Endodermal cell (in vitro differentiated cells): ENCODE measurements around the gene LYZL2. TPM values are rescaled to one million over a fixed set of nuclear protein-coding genes. Genes with fewer than 3 reads are reported as not detected.

Experiments
- DNase-seq: peaks from one replicate; pipeline ENCODE4 v3.0.0-alpha.2; 2017
- H3K27ac ChIP-seq: 2 replicates; pipeline ENCODE4 v1.5.1; 2013; ENCODE audit warnings: mild to moderate bottlenecking, low read depth, low read length, moderate library complexity
- H3K27me3 ChIP-seq: 2 replicates; pipeline ENCODE4 v1.6.1; 2013; ENCODE audit warnings: mild to moderate bottlenecking, low read length, moderate library complexity; ENCODE audit not compliant: insufficient read depth, control insufficient read depth, poor library complexity, severe bottlenecking
- H3K36me3 ChIP-seq: 2 replicates; pipeline ENCODE4 v1.7.0; 2013; ENCODE audit warnings: mild to moderate bottlenecking, low read length, moderate library complexity; ENCODE audit not compliant: control insufficient read depth, insufficient read depth
- H3K4me1 ChIP-seq: one replicate; pipeline ENCODE4 v1.7.0; 2013; ENCODE audit warnings: low read length; ENCODE audit not compliant: control insufficient read depth, insufficient read depth
- H3K4me3 ChIP-seq: 2 replicates; pipeline ENCODE4 v1.5.1; 2013; ENCODE audit warnings: mild to moderate bottlenecking, low read length, moderate library complexity
- H3K9ac ChIP-seq: 2 replicates; pipeline ENCODE4 v1.6.1; 2013; ENCODE audit warnings: mild to moderate bottlenecking, low read length, moderate library complexity; ENCODE audit not compliant: poor library complexity, severe bottlenecking; ENCODE audit errors: extremely low read depth
- H3K9me3 ChIP-seq: 2 replicates; pipeline ENCODE4 v1.6.1; 2013; ENCODE audit warnings: mild to moderate bottlenecking, low read length, moderate library complexity; ENCODE audit not compliant: control insufficient read depth
- H3K27ac Mint-ChIP-seq: 2 replicates; pipeline ENCODE4 v1.8.0; 2020; ENCODE audit warnings: mixed read lengths
- H3K27me3 Mint-ChIP-seq: 2 replicates; pipeline ENCODE4 v1.8.0; 2021; ENCODE audit warnings: mild to moderate bottlenecking, mixed read lengths; ENCODE audit not compliant: insufficient read depth
- H3K36me3 Mint-ChIP-seq: 2 replicates; pipeline ENCODE4 v1.8.0; 2020; ENCODE audit warnings: low read depth, mixed read lengths
- H3K4me1 Mint-ChIP-seq: 2 replicates; pipeline ENCODE4 v1.8.0; 2020; ENCODE audit warnings: mixed read lengths
- H3K4me3 Mint-ChIP-seq: 2 replicates; pipeline ENCODE4 v1.8.0; 2020; ENCODE audit warnings: mild to moderate bottlenecking, moderate library complexity, mixed read lengths
- H3K9me3 Mint-ChIP-seq: 2 replicates; pipeline ENCODE4 v1.8.0; 2020; ENCODE audit warnings: mild to moderate bottlenecking, mixed read lengths
- CTCF ChIP-seq: fragments of 200-600 bp; sonication (generic); conservative IDR thresholded peaks from 2 replicates; pipeline ENCODE4 v1.5.0; 2021; ENCODE audit warnings: antibody characterized with exemption, mild to moderate bottlenecking
- whole genome bisulfite sequencing, 2 experiments: methylation state at CpG; one replicate each; pipeline versions ENCODE4 v1.1.5 to v1.1.7; 2013; ENCODE audit warnings: missing lambda C conversion rate in 2 of 2, mixed read lengths in 1 of 2; ENCODE audit not compliant: insufficient coverage in 1 of 2, insufficient read length in 1 of 2; 5-methylcytosine and 5-hydroxymethylcytosine counted together
- total RNA-seq, 2 donors: library from RNA; stranded (reverse); fragmentation: NEBNext Ultra II Directional in 1 of 2; extraction: Animal tissue kit (Norgen Biotek cat#: 25700) in 1 of 2; gene quantifications; 2 replicates in 1 of 2; 3 replicates in 1 of 2; pipeline ENCODE4 v1.2.1, GENCODE V29; 2021

LYZL2 gene
- total RNA-seq, 2 donors from 2014 or later = not detected

DNA sequence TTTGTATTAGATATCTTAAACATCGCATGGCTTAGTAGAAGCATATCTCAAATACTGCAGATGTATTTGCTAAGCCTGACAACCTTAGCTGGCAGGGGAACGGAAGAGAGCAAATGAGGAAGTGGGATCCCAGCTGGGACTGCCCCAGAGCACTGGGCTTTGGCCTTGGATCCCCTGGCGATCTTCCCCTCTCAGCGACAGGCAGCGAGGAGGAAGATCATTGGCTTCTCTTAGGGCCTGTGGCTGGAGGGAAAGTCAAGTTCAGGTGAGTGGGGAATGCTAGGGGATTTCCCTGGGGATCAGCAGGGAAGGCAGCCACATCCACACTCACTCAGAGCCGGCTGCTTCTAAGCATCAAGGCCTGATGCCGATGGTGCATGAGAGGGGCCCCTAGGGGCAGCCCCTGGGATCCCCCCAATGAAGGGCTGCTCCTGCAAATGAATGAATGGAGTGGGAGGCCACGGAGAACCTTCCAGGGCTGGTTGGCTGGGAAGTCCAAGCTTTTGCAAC is 42.0 kb downstream of the LYZL2 start:
- Mint-ChIP-seq H3K36me3 (no peaks in the 10 kb centered on the region), H3K4me3 (no peak overlapping the region), H3K27ac (no peak overlapping the region), H3K9me3 (no peaks in the 10 kb centered on the region), H3K4me1 (peaks cover 10% of the 10 kb centered on the region), H3K27me3 (peaks cover 4% of the 10 kb centered on the region)
- Histone ChIP-seq H3K27me3 (no peaks in the 10 kb centered on the region), H3K27ac (no peak overlapping the region), H3K36me3 (no peaks in the 10 kb centered on the region), H3K9ac (no peak overlapping the region), H3K9me3 (no peaks in the 10 kb centered on the region), H3K4me3 (no peak overlapping the region), H3K4me1 (no peaks in the 10 kb centered on the region)
- peak; percentile 62 for TF ChIP-seq CTCF
- peak; percentile 72 for DNase-seq
- WGBS, 2 experiments = 54 to 63% methylated on average over 2 to 8 of the region's 8 CpGs

DNA sequence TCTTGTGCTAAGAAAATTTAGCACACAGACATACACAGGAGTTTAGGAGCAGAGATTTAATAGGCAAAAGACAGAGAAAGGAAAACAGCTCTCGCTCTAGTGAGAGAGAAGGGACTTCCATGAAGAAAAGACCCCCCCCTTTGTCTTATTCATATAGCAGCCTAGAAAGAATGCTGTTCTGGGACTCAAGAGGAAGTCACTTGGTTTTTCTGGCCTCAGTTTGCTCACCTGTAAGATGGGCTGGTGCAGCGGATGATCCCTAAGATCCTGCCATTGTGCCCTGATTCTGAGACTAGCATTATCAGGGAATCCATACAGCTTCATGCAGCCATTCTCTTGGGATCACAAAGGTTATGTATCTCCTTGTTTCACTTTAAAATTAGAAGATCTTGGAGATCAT is 42.7 kb downstream of the LYZL2 start:
- Histone ChIP-seq H3K4me1 (no peaks in the 10 kb centered on the region), H3K4me3 (no peak overlapping the region), H3K9me3 (no peaks in the 10 kb centered on the region), H3K36me3 (no peaks in the 10 kb centered on the region), H3K9ac (no peak overlapping the region), H3K27me3 (no peaks in the 10 kb centered on the region), H3K27ac (no peak overlapping the region)
- no peak overlapping the region for H3K4me3 Mint-ChIP-seq
- no peak for DNase-seq
- H3K9me3 Mint-ChIP-seq = no peaks in the 10 kb centered on the region
- H3K4me1 Mint-ChIP-seq = peaks cover 10% of the 10 kb centered on the region
- peaks cover 1% of the 10 kb centered on the region for H3K27me3 Mint-ChIP-seq
- H3K27ac Mint-ChIP-seq = no peak overlapping the region
- WGBS, 2 experiments = 91 to 100% methylated on average over 1 to 2 of the region's 2 CpGs
- no peak for TF ChIP-seq CTCF
- no peaks in the 10 kb centered on the region for H3K36me3 Mint-ChIP-seq

- Histone ChIP-seq H3K36me3 (no peaks in the 10 kb centered on the region), H3K4me3 (no peak overlapping the region), H3K27me3 (no peaks in the 10 kb centered on the region), H3K4me1 (peaks cover 8% of the 10 kb centered on the region), H3K9ac (no peak overlapping the region), H3K27ac (no peak overlapping the region), H3K9me3 (no peaks in the 10 kb centered on the region)
- Mint-ChIP-seq H3K36me3 (no peaks in the 10 kb centered on the region), H3K27me3 (no peaks in the 10 kb centered on the region), H3K27ac (no peak overlapping the region), H3K4me3 (no peak overlapping the region), H3K4me1 (peaks cover 27% of the 10 kb centered on the region), H3K9me3 (no peaks in the 10 kb centered on the region)
- 82 to 86% methylated on average over 11 to 15 of the region's 15 CpGs for WGBS, 2 experiments
- no peak for TF ChIP-seq CTCF
- no peak for DNase-seq
Observed at GRCh38 chr10:30583778-30584415, 45.7 kb downstream of the LYZL2 start.
